A204.1 (cell line): Measurements from ENCODE around the gene ZKSCAN7.
"Not testable (repeated sequence)": the region's sequence is repeated elsewhere in the genome, so short reads cannot be mapped to it uniquely, and the experiment has no call there.

Source experiments
- FAIRE-seq: peaks from 2 replicates; lab custom pipeline; 2012; peaks lifted over from hg19 to GRCh38; lab: Jason Lieb, UNC

The ZKSCAN7 gene

GRCh38 chr3:44554626-44555592 is at the start of gene ZKSCAN7:
Gene ZKSCAN7, plus strand, starts transcription at chr3:44555193. Its CDS starts 1,855 bp downstream, at chr3:44557048.
- FAIRE-seq = no peak

- FAIRE-seq = no peak
Observed at GRCh38 chr3:44506556-44506955, 48.4 kb upstream of the ZKSCAN7 start.

DNA sequence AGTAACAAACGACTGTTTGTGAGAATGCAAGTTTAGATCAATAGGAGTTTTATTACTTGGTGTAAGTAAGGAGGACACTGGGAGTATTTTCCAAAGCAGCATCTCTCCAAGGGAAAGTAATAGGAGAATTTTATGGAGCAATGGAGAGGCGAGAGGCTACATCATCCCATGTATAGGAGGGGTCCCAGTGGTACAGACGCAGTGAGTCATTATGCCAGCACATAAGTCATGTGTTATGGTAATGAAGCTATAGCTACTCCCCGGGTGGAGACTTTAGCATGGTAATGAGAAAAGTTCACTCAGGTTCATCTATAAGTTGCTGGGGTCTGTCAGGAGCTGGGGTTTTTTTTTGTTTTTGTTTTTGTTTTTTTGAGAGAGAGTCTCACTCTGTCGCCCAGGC is 48.0 kb upstream of the ZKSCAN7 start:
- no peak for FAIRE-seq

DNA sequence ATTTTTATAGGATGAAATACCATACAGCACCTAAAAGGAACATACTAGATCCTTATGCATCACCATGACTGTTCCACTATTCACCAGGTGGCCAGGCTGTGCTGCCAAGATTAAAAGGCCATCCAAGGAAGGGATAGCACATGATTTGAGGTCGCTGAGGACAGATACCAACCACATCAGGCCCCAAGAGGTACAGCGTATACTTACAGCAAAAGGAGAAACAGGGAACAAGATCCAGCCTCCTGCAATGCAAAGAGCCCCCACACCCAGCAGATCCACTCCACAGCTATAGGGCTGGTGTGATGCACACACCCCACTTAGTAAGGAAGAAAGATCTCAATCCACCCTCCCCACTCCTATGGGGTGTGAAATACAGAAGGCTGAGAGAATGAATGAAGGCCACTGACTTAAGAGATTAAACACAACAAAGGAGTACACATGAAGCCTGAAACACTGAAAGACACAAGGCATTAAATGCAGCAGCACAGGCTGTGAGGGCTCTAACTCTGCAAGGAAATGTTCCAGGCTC is 45.5 kb upstream of the ZKSCAN7 start:
- no peak for FAIRE-seq

DNA sequence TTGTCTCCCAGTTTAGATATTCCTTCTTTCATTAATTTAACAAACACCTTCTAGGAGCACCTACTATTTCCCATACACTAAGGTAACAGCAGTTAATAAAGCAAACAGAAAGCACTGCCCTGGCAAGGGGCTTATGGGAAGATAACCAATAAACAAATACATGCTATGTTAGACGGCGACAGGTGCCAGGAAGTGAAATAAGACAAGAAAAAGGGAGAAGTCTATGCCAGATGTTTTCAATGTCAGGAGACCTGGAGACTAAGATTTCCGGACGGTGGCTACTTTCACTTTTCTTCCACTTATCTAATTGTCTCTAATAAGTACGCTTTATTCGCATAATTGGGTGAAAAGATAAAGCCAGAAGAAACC is 45.0 kb upstream of the ZKSCAN7 start:
- no peak for FAIRE-seq

DNA sequence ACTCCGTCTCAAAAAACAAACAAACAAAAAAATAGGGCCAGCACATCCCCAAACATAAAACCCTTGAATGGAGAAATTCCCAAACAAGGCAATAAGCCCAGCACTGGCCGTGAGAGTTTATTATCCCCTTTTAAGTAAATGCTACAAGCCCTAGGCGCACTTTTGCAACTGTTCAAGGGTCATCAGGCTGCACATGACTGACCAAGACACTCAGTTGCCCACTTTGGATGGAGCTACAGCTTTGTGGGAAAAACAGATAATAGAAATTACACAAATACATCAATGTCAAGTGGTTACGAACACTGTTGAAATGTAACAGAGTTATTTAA is 43.8 kb upstream of the ZKSCAN7 start:
- FAIRE-seq = no peak

GRCh38 chr3:44513513-44513912 is 41.5 kb upstream of the ZKSCAN7 start:
- FAIRE-seq = no peak

DNA sequence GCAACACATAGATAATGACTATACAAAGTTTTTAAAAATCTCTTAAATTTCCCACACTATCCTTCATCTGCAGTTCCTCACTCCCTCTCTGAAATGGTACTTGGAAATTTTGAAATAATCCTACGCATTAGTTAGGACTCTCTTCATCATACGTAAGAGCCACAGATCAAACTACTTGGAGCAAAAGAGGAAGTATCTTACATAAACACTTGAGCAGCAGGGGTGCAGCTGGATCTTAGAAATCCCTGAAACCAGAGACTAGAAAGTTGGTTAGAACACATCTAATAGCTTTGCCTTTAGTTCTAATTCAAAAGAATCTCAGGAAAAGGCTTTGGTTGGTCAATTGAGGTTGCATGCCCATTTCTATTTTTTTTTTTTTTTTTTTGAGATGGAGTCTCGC is 38.8 kb upstream of the ZKSCAN7 start:
- FAIRE-seq = no peak

DNA sequence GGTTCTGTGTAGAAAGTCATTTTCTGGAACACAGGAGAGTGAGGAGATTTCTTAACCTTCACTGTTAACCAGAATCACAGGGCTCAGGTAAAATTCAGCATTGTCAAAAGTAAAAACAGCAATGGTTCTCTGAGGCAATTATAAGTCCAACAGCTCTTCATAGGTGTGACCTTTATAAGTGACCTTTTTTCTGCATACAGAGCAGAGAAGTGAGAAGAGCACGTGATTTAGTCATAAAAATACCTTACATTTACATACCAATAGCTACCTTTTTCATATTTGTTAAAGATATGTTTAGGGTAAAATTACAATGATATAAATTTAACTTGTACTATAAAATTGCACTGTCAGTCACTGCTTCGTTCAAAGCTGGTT is 36.2 kb upstream of the ZKSCAN7 start:
- FAIRE-seq = no peak

- no peak for FAIRE-seq
Observed at GRCh38 chr3:44521721-44522120, 33.3 kb upstream of the ZKSCAN7 start.

- FAIRE-seq = no peak
Observed at GRCh38 chr3:44522494-44522933, 32.5 kb upstream of the ZKSCAN7 start.

- FAIRE-seq = no peak
Observed at GRCh38 chr3:44525060-44525459, 29.9 kb upstream of the ZKSCAN7 start.

- no peak for FAIRE-seq
Observed at GRCh38 chr3:44529927-44530326, 25.1 kb upstream of the ZKSCAN7 start.

GRCh38 chr3:44530911-44531310 is 24.1 kb upstream of the ZKSCAN7 start:
- FAIRE-seq = no peak

DNA sequence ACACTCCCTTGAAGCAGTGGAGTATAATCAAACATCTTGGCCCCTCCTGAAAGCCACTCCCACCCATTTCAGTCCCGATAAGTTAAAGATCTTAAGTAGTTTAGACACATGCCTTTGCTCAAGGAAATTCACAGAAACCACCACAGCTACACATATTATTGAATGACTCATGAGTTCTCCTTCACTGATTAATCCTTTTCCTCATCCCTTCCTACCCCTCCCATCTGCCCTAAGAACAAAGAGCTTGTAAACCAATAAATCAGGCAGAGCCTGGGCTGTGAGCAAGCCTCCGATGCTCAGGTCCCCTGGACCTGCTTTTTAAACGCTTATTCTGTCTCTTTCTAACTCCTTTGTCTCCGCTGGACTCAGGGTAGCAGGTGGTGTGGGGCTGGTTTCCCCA is 20.3 kb upstream of the ZKSCAN7 start:
- FAIRE-seq = not testable (repeated sequence)

GRCh38 chr3:44535364-44535763 is 19.6 kb upstream of the ZKSCAN7 start:
- no peak for FAIRE-seq

DNA sequence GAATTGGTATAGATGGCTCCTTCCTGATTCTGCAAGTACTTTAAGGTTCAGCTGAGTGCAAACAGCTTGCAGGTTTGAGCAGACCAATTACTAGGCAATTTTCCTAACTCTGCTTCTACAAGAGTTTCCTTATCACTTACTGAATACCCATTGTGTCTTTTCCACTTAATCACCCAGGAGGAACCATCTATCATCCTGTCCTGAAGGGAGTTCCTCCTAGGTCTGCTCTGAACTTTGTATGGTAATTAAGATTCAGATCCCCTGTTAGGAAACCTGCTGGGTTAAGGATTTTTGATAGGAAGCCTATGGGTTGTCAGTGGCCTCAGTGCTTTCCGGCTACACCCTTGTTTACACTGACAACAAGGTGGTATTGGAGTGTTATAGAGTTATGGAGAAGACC is 10.2 kb upstream of the ZKSCAN7 start:
- not testable (repeated sequence) for FAIRE-seq

DNA sequence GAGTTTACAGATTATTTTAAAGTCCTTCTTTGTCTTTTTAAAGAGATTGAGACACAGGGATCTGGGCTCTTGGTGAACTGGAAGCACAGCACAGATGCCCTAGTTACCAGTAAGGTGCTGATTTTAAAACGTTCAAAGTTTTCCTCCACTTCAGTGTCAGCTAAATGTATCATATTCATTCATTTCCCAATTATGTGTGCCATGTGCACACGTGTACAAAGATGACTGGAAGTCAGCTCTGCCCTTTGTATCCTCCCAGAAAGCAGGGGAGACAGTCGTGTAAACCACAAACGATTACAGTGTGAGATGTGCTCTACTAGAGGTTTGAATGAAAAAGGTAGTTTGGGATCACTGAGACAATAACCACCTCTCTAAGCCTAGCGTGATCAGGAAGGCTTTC is 730 bp downstream of the ZKSCAN7 start:
- FAIRE-seq = no peak

- no peak for FAIRE-seq
Observed at GRCh38 chr3:44557074-44557473, 2.1 kb downstream of the ZKSCAN7 start.

DNA sequence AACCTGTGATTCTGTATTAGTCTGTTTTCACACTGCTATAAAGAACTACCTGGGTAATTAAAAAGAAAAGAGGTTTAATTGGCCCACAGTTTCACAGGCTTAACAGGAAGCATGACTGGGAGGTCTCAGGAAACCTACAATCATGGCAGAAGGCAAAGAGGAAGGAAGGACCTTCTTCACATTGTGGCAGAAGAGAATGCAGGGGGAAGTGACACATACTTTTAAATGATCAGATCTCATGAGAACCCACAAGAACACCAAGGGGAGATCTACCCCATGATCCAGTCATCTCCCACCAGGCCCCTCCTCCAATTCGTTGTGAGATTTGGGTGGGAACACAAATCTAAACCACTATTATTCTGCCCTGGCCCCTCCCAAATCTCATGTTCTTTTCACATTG is 6.1 kb downstream of the ZKSCAN7 start:
- no peak for FAIRE-seq

DNA sequence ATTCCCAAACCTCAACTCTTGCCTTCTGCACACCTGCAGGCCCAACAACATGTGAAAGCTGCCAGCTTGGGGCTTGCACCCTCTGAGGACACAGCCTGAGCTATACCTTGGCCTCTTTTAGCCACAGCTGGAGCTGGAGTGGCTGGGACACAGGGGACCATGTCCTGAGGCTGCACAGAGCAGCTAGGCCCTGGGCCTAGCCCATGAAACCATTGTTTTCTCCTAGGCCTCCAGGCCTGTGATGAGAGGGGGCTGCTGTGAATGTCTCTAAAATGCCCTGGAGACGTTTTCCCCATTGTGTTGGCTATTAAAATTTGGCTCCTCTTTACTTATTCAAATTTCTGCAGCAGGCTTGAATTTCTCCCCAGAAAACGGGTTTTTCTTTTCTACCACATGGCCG is 7.2 kb downstream of the ZKSCAN7 start:
- FAIRE-seq = no peak

GRCh38 chr3:44568561-44568960 is 13.6 kb downstream of the ZKSCAN7 start:
- no peak for FAIRE-seq

- no peak for FAIRE-seq
Observed at GRCh38 chr3:44571024-44571423, 16.0 kb downstream of the ZKSCAN7 start.

GRCh38 chr3:44576613-44577012 is 21.6 kb downstream of the ZKSCAN7 start:
- FAIRE-seq = no peak
